Lower leg skin (tissue), 3 donors: ENCODE measurements around the gene AGBL5.

Experiments used
- POLR2A ChIP-seq, 2 donors: fragments of 450-650 bp; IDR thresholded peaks; one replicate each; pipeline ENCODE4 v1.6.1; 2016 to 2017; ENCODE audit warnings: antibody characterized with exemption in 2 of 2, mild to moderate bottlenecking in 1 of 2, moderate library complexity in 1 of 2
- TF ChIP-seq, protein P1 (sequence below), 3 donors: fragments of 450-650 bp; IDR thresholded peaks; one replicate each; pipeline ENCODE4 v1.5.1; 2016; ENCODE audit warnings: antibody characterized with exemption in 3 of 3, mild to moderate bottlenecking in 3 of 3, moderate library complexity in 2 of 3

DNA sequence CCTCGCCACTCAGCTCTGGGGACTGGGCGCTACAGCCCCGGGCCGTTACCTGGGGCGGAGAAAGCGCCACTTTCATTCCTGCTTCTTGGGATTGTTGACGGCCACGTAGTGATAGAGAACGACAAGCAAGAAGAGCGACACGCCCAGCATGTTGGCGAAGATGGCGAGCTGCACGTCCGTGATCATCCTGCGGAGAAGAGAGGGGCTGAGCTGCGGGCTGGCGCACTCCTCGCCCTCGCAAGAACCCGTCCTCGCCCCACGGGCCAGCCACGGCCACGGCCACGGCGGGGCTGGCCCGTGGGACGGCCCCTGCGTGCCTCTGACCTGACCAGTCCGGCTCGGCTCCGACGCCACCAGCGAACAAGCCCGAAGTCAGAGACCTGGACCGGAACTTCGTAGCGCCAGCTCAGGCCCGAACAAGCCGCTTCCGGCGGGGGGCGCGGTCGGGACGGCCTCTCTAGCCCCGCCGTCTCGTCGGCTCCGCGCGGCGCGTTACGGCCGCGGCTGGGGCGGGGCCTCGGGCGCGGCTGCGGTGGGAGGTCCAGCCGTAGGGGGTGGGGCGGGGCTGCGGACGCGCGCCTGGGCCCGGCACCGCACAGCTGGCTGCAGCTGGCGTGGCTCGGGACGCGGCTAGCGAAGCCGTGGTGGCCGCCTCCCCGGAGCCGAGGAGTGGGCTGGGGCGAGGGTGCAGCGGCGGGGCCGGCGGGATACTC is 20.0 kb downstream of the AGBL5 start, which contains the start of gene OST4:
- TF ChIP-seq, protein P1, sequence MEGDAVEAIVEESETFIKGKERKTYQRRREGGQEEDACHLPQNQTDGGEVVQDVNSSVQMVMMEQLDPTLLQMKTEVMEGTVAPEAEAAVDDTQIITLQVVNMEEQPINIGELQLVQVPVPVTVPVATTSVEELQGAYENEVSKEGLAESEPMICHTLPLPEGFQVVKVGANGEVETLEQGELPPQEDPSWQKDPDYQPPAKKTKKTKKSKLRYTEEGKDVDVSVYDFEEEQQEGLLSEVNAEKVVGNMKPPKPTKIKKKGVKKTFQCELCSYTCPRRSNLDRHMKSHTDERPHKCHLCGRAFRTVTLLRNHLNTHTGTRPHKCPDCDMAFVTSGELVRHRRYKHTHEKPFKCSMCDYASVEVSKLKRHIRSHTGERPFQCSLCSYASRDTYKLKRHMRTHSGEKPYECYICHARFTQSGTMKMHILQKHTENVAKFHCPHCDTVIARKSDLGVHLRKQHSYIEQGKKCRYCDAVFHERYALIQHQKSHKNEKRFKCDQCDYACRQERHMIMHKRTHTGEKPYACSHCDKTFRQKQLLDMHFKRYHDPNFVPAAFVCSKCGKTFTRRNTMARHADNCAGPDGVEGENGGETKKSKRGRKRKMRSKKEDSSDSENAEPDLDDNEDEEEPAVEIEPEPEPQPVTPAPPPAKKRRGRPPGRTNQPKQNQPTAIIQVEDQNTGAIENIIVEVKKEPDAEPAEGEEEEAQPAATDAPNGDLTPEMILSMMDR (IDR thresholded peaks at IDR 0.05) = no peak
- TF ChIP-seq POLR2A (IDR thresholded peaks at IDR 0.05) = peak in 1 of 2 donors; percentile 20
